LoVo (cell line): ENCODE measurements around the gene MTURN.
"Not testable (repeated sequence)": the region's sequence is repeated elsewhere in the genome, so short reads cannot be mapped to it uniquely, and the experiment has no call there.

Experiments
- DNase-seq: peaks from one replicate; pipeline ENCODE4 v3.0.0-alpha.2; 2016; ENCODE audit warnings: low spot score

The MTURN gene

DNA sequence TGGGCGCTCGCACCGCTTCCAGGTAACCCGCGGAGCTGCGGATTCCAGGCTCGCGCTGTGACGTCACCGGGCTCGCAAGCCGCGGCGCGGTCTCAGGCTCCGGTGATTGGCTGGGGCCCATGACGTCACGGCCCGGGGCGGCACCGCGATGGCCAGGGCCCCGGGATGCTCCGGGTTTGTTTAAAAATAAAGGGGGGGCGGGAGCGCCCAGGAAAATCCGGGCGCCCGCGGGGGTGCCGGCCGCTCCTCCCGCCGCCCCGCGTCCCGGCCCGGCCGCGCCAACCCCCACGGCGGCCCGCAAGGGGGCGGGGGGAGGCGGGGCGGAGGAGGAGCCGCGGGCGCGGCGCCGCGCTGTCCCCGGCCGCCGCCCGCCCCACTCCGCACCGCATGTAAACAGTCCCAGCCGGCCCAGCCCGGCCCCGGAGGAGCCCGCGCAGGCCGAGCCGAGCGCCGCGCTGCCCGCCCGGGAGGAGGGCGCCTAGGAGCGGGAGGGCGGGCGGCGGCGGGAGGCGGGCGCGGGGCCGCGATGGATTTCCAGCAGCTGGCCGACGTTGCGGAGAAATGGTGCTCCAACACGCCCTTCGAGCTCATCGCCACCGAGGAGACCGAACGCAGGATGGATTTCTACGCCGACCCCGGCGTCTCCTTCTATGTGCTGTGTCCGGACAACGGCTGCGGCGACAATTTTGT lies at the start of gene MTURN:
Gene MTURN (plus strand): TSS at position 376 of the 690 bp plus-strand sequence. CDS start 151 bp downstream, at position 527.
- peak; percentile 97 for DNase-seq

DNA sequence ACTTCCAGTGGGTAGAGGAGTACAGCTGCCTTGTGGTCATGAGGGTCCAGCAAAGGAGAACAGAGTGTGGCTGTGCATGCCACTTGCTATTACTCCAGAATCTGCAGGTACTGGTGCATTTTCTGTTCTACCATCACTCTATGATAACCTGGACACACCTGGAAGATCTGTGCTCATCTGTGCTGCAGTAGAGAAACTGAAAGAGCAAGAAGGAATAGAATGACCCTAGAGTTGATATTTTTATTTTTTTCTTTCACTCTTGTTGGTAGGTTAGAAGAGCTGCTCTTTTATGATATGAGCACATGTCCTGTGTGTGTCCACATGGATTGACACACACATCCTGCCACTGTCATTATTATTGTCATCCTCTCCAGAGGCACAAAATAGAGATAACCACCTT lies 48.3 kb upstream of the MTURN start:
- no peak for DNase-seq

DNA sequence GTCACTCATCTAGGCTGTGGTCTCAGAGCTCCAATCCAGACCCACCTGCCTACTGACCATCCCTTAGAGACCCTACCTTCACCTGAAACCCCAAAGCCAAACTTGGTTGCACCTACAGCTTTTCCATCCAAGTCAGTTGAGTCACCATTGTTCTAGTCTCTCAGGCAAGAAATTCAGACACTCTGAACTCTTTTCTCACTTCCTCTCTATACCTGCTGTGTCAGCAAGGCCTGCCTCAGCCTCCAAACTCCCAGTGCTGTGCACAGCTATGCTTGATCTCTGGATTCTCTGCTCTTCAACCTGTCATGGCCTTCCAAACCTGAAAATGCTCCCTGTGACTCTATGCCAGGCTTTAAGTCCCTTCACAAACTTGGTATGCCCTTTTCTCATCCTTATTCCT lies 47.4 kb upstream of the MTURN start:
- DNase-seq, result no peak

DNA sequence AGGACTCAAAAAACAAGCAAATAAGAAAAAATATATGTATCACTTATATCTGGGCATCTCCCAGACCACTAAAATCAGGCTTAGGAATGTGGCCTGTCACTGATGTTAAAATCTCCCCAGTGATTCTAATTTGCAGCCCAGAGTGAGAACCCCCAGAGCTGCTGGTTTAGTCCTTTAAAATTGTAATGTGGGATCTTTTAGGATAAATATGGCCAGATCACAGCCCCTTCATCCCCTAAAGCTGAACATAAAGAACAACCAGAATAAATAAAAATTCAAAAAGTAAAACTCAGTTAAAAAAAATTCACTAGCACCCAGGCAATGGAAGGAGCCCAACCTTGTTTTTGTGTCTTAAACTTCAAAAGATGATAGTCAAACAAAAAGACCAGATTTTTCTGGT lies 46.4 kb upstream of the MTURN start:
- DNase-seq, result no peak

DNA sequence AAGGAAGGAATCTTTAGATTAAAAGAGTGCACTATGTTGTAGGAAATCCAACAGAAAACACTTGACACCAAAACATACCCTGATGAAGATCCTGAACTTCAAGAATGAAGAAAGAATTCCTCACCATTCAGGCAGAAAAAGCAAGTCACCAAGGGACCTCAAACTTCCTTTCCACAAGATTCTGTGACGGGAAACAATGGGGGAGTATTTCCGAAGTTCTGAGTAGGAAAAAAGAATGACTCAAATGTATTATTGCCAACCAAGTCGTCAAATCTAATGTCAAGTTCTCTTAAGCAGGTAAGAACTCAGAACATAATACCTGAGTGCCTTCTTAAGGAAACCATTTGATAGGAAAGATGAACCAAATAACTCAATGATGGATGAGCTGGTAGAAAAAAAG lies 44.7 kb upstream of the MTURN start:
- DNase-seq, result no peak

DNA sequence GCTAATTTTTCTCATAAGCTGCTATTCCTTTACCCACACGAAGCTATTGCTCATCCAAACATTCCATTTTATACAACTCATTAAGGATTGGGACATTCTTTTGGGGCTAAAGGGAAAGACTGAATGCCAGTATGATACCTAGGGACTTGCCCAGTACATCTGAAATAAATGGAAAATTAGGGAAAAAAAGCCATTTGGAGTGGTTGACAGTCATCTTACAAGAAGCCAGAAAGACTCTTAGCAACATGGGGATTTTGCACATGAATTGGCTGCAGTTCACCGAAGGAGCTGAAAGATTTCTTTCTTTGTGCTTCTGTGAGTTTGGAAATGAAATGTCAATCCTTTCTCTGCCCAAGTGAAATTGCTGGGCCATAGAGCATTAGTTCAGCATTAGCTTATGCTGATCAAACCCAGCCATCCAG lies 43.3 kb upstream of the MTURN start:
- no peak for DNase-seq

DNA sequence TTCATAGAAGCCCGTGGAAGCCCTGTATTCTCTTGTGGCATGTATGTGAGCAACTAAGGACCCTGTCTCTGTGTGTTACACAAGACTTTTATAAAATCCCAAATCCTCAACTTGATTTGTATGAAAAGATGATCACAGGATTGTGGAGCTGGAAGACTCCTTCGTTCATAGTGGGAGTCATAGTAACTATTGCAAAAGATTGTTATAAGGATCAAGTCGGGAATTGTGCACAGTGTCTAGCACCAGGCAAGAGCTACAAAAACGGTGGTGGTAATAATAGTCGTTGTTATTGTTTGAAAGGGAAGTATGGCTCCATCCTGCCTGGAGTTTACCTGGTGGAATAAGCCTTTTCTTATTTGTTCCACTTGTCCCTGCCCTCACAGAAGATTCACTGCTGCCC lies 42.8 kb upstream of the MTURN start:
- DNase-seq, result no peak

DNA sequence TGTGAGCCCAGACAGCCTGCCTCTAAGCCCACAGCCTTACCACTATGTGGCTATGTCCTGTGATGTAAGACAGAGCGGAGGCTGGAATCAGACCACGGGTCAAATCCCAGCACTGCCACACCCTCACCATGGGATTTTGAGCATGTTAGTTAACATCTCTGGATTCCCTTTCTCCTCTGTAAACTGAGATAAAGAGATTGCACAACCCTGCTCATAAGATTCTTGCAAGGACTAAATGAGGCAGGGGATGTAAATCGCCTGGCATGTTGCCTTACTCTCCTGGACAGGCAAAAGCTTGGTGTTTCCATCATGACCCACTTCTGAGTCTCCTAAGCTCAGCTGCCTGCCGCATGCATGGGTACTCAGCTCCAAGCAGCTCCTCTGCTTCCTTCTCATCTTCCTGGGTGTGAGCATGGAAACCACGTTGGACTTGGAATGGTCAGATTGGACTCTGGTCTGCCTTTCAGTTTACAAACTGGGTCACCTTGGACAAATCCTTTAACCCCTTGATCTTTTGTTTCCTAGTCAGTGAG lies 41.3 kb upstream of the MTURN start:
- no peak for DNase-seq

DNA sequence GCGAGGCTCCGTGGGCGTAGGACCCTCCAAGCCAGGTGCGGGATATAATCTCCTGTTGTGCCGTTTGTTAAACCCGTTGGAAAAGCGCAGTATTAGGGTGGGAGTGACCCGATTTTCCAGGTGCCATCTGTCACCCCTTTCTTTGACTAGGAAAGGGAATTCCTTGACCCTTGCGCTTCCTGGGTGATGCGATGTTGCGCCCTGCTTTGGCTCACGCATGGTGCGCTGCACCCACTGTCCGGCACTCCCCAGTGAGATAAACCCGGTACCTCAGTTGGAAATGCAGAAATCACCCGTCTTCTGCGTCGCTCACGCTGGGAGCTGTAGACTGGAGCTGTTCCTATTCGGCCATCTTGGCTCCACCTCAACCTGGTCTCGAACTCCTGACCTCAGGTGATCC lies 36.2 kb upstream of the MTURN start:
- not testable (repeated sequence) for DNase-seq

DNA sequence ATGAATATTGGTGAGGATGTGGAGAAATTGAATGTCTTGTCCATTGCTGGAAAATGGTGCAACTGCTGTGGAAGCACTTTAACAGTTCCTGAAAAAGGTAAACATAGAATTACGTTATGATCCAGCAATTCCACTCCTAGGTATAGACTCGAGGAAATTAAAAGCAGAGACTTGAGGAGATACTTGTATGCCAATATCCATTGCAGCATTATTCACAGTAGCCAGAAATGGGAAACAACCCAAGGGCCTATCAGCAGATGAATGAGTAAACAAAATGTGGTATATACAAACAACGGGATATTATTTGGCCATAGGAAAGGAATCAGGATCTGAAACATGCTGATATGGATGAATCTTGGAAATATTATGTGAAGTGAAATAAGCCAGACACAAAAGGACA lies 32.5 kb upstream of the MTURN start:
- DNase-seq, result no peak

DNA sequence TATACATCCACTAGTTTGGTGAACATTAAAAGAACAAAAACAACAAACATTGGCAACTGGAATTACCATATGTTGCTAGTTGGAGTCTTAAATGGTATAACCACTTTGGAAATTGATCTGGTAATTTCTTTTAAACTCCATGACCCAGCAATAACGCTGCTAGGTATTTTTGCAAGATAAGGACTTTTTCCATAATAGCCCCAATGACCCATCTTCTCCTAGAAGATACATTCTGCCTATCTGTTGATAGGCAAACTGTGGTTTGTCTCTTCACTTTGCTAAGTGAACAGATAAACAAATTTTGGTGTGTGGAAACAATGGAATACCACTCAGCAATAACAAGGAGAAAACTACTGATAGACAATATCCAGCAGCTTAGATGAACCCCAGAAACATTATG lies 30.6 kb upstream of the MTURN start:
- no peak for DNase-seq

DNA sequence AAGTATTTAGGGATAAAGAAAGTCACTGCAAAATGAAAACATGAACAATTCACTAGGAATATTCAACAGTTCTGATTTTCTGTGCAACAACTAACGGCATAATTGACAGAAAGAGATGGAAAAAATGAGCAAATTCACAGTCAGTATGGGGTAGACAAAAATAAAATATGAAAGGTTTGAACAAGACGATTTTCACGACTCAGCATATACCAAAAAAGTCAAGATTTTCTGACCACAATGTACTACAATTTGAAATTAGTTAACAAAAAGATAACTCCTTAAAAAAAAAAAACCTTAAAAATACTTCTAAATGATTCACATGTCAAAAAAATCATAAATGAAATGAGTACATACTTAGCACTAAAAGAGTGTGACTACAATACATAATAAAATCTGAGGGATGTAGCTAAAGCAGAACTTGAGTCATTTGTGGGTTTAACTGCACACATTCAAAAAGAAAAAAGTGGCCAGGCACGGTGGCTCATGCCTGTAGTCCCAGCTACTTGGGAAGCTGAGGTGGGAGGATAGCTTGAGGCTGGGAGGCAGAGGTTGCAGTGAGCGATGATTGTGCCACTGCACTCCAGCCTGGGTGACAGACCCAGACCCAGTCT lies 22.6 kb upstream of the MTURN start:
- no peak for DNase-seq

DNA sequence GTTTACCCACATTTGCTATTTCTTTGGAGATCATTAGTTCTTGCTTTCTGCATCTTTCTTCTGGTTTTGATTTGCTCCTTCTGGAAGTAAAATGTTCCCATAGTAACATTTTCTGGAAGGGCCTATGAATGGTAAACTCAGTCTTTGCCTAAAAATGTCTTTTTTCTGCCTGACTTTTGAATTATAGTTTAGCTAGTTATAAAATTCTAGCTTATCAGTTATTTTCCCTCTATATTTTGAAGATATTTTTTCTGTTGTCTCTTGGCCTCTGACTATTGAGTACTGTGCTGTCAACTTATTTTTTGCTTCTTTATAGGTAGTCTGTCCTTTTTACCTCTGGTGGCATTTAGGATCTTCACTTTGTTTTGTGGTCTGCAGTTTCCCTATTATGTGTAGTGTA lies 21.6 kb upstream of the MTURN start:
- no peak for DNase-seq

DNA sequence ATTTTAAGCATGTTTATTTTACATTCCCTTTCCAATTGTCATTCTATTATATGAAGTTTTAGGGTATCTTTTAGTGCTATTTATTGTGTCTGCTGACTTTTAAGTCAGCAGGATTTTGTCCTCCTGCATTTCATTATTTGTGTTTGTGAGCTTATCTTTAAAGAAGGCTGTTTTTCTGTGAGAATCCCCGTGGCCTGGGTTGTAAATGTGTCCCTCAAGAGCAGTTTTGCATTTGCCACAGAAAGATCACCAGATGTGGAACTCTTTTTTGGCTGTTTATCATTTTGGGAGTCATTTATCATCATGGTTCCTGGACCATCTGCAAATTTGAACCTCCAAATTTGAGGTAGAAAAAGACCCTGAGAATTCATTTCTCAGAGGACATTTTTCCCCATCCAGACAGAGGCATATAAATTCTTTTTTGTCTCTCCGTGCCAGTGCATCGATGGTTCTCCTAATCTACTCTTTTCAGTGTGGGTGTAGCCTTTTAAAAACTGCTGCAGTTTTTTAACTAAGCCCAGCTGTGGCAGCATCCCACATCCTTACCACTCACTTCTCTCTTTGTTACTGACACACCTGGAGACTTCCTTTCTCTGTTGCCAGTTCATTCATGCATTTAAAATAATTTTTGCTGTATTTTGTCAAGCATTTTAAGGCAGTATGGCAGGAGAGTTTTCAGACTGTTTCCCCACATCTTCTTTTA lies 20.1 kb upstream of the MTURN start:
- no peak for DNase-seq

DNA sequence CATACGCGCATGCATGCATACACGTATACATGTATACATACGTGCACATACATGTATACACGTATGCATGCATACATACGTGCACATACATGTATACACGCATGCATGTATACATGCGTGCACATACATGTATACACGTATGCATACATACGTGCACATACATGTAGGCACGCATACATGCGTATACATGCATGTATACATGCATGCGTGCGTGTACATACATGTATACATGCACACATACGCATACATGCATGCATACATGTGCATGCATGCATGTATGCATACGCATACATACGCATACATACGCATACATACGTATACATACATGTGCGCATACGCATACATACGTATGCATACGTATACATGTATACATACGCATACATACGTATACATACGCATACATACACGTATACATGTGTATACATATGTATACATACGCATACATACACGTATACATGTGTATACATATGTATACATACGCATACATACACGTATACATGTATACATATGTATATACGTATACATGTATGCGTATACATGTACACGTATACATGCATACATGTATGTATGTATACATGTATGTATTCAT lies 19.0 kb upstream of the MTURN start:
- no peak for DNase-seq

DNA sequence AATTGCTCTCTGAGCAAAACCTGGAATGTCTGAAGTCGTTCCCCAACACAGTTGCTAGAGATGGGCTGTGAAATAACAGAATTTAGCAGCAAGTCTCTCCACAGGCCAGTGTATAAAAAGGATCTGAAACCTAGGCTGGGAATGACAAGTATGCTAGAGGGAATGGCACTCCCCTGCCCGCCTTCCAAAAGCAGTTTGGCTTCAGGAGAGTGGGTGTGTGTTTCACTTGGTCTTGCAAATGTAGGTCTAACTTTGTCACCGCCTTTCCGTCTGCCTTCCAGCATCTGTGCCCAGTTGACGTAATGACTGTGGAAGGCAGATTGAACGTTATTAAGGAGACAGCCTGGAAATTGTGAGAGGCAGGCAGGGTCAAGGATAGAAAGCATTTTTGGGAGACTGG lies 18.0 kb upstream of the MTURN start:
- no peak for DNase-seq

DNA sequence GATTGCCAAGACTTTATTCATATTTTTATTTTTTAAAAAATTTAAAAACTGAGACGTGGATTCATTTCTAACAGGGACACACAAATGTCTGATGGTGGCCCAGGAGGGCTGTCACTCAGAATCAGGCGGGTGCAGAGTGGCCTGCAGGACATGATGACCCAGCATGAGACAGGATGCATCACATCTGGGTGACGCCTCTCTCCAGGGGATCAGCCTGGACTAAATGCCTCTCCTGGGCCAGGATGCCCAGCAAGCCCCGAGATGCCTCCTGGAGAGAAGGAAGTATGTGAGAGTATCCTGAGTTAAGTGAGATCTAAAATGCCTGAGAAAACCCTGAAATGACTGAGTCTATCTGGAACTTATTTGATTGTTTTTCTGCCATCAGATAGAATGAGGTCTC lies 16.9 kb upstream of the MTURN start:
- DNase-seq, result no peak

DNA sequence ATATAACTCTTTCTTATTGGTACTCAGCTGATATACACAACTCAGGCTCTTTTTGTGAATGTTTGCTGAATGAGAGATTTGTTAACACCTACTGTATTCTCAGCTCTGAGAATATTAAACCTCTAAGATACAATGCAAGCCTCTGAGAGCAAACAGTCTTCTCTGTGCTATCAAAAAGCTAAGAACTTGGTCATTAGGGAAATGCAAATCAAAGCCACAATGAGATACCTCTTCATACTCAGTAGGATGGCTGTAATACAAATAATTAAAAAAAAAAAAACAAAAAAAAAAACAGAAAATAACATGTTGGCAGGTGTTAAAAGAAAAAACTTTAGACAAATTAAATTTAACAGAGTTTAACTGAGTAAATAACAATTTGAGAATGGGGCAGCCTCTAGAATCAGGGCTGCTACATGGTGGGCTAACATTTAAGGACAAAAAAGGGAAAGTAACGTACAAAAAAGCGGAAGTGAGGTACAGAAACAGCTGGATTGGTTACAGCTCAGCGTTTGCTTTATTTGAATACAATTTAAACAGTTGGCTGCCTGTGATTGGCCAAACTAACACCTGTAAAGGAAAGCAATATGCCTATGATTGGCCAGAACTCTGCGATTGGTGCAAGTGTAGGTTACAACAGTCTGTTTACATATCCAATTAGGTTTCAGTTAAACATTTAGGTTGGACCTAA lies 14.8 kb upstream of the MTURN start:
- no peak for DNase-seq

DNA sequence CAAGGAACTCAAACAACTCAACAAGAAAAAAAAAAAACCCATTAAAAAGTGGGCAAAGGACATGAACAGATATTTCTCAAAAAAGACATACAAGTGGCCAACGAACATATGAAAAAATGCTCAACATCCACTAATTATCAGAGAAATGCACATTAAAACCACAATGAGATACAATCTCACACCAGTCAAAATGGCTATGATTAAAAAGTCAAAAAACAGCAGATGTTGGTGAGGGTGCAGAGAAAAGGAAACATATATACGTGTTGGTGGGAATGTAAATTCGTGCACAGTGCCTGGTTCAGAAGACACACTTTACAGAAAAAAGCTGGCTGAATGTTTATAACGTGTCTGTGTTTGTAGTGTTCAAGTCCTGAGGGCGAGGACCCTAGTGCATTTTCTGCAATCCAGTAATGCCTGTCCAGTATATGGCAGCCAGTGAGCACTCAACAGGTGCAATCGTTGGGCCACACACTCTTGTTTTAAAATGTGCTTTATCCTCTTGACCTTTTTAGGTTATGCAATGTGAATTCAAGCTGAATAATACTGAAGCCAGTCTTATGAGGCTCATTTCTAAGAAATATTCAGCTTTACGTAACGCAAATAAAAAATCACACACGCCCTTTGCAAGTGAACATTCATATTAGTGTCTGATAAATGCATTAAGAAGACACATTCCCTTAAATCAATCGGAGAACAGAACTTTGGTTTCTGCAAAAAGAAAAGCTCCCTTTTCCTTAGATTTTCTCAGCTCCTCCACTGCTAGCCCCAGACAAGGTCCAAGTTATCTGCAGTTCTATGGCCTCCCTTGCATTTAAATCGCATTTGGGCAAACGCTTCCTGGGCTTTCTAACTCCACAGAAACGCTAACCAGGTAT lies 813 bp upstream of the MTURN start:
- DNase-seq, result no peak

DNA sequence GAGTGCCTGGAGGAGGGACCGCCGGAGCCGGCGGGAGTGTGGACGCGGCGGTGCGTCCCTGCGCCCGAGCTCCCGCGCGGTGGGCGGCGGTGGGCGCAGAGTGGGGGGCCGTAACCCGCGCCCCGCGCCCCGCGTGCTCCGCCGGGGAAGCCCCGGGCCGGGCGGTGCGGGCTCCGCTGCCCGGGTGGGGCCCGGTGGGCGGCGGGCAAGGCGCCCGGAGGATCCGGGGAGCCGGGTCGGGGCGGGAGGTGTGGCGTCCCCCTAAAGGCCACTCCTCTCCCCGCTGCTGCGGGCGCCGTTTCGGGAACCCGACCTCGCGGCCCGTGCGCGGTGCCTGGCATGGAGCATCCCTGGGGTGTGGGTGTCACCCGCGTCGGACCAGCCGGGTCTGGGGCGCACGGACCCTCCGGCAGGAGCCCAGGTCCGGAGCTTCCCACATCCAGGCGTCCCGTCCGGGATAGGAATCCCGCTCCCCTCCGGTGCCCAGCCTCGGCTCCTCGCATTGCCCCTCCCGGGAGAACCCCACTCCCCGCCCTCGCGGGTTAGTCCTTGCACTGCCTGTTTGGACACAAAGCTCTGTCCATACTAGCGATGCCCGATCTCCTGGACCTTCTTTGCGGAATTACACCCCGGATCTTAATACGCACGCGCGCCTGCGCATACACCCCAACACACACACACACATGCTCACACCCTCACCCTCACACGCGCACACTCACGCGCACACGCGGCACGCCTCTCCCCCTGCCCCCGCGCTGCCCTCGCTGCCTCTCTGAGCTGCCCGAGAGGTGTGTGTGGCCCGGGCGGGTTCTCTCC lies 723 bp downstream of the MTURN start:
- peak; percentile 32 for DNase-seq
